Mesodermal cell (in vitro differentiated cells): Measurements from ENCODE around the gene DUOX2.

ENCODE experiments used
- H3K27ac ChIP-seq: 2 replicates; pipeline ENCODE4 v1.7.0; 2013; ENCODE audit warnings: mild to moderate bottlenecking, low read depth, low read length, moderate library complexity; ENCODE audit not compliant: severe bottlenecking
- H3K36me3 ChIP-seq: 2 replicates; pipeline ENCODE4 v1.7.1; 2013; ENCODE audit warnings: mild to moderate bottlenecking, low read length, moderate library complexity; ENCODE audit not compliant: control insufficient read depth, insufficient read depth
- H3K4me1 ChIP-seq: one replicate; pipeline ENCODE4 v1.7.1; 2013; ENCODE audit warnings: mild to moderate bottlenecking, low read length; ENCODE audit not compliant: insufficient read depth, control insufficient read depth, poor library complexity, severe bottlenecking
- H3K4me3 ChIP-seq: 2 replicates; pipeline ENCODE4 v1.7.0; 2013; ENCODE audit warnings: low read length, control low read depth, mild to moderate bottlenecking; ENCODE audit not compliant: insufficient read depth, poor library complexity, severe bottlenecking; ENCODE audit errors: extremely low read depth
- H3K9me3 ChIP-seq: 2 replicates; pipeline ENCODE4 v1.7.1; 2013; ENCODE audit warnings: mild to moderate bottlenecking, low read length, moderate library complexity; ENCODE audit not compliant: control insufficient read depth
- WGBS, 2 experiments: methylation state at CpG; one replicate each; pipeline ENCODE4 v1.1.5; 2013; ENCODE audit warnings: missing lambda C conversion rate in 2 of 2; ENCODE audit not compliant: insufficient coverage in 2 of 2; 5-methylcytosine and 5-hydroxymethylcytosine counted together

Gene DUOX2

GRCh38 chr15:45097466-45097865 lies 16.5 kb downstream of the DUOX2 start:
- H3K36me3 ChIP-seq = no peaks in the 10 kb centered on the region
- no peak overlapping the region for H3K4me3 ChIP-seq
- no peak overlapping the region for H3K27ac ChIP-seq
- WGBS, 2 experiments = 100% methylated on average over 1 to 5 of the region's 7 CpGs
- peaks cover 5% of the 10 kb centered on the region for H3K4me1 ChIP-seq
- H3K9me3 ChIP-seq = no peaks in the 10 kb centered on the region

GRCh38 chr15:45095661-45096060 lies 18.3 kb downstream of the DUOX2 start:
- Histone ChIP-seq H3K27ac (no peak overlapping the region), H3K4me1 (peaks cover 5% of the 10 kb centered on the region), H3K4me3 (no peak overlapping the region), H3K36me3 (no peaks in the 10 kb centered on the region), H3K9me3 (no peaks in the 10 kb centered on the region)
- WGBS, 2 experiments = 89 to 95% methylated on average over 9 of the region's 11 CpGs

DNA sequence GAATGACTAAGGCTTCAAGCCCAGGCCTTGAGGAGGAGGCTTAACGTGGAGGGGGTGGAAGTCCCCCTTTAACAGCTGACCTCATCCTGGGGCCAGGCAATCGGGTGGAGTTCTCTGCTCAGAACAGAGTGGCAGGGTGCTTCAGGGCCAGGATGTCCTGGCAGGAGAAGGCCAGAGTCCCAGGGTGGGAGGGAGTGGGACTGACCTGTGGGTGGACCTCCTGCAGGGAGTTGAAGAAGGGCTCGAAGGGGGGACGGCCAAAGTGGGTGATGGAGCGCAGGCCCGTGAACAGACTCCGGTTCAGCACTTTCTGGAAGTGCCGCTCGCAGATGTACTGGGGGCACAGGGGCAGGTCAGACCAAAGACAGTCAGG lies 19.6 kb downstream of the DUOX2 start:
- H3K4me1 ChIP-seq = peaks cover 8% of the 10 kb centered on the region
- no peaks in the 10 kb centered on the region for H3K36me3 ChIP-seq
- no peak overlapping the region for H3K27ac ChIP-seq
- no peaks in the 10 kb centered on the region for H3K9me3 ChIP-seq
- no peak overlapping the region for H3K4me3 ChIP-seq
- WGBS, 2 experiments = 84 to 88% methylated on average over 8 to 9 of the region's 9 CpGs

GRCh38 chr15:45093622-45094357 lies 20.2 kb downstream of the DUOX2 start:
- Histone ChIP-seq H3K4me1 (peaks cover 12% of the 10 kb centered on the region), H3K9me3 (no peaks in the 10 kb centered on the region), H3K36me3 (no peaks in the 10 kb centered on the region), H3K27ac (no peak overlapping the region), H3K4me3 (no peak overlapping the region)
- WGBS, 2 experiments = 89 to 97% methylated on average over 7 to 8 of the region's 11 CpGs

- Histone ChIP-seq H3K4me1 (peaks cover 17% of the 10 kb centered on the region), H3K9me3 (no peaks in the 10 kb centered on the region), H3K36me3 (no peaks in the 10 kb centered on the region), H3K4me3 (no peak overlapping the region), H3K27ac (no peak overlapping the region)
- 88 to 94% methylated on average over 2 to 3 of the region's 4 CpGs for WGBS, 2 experiments
Measured at GRCh38 chr15:45093013-45093412, 21.0 kb downstream of the DUOX2 start.

DNA sequence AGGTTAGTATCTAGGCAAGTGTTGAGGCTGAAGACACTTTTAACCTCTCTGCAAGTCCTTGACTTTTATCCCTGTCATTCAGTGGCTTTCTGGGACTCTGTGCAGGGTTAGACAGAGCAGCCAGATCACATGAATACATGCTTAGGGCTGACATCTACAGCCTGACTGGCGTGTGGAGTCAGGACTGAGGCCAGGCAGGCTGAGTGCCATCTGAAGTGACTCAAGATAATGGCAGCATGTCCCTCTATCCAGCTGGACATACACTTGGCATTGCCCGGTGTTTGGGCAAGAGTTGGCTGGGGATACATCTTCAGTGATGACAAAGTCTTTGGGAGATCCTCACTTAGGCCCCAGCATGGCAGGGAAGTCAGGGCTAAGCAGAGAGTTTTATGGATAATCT lies 22.4 kb downstream of the DUOX2 start:
- peaks cover 17% of the 10 kb centered on the region for H3K4me1 ChIP-seq
- no peak overlapping the region for H3K4me3 ChIP-seq
- 94 to 100% methylated on average over 2 of the region's 2 CpGs for WGBS, 2 experiments
- no peak overlapping the region for H3K27ac ChIP-seq
- H3K9me3 ChIP-seq = no peaks in the 10 kb centered on the region
- H3K36me3 ChIP-seq = no peaks in the 10 kb centered on the region

DNA sequence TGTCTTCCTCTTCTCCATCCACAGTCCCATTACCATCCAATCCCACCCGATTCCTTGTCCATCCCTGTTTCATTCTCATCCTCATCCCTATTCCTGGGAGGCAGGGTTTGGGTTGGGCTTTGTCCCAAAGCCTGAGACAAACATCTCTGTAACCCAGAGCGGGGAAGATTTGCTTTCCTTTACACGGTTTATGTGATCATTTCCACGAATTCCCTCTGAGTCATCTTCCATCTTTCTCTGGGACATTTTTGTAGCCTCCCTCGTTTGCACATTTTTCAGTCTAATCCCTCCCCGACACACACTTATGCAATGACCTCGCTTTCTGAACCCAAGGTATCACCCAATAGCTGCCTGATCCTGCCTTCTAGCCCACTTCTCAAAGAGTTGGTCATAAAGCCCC lies 22.8 kb downstream of the DUOX2 start:
- peaks cover 17% of the 10 kb centered on the region for H3K4me1 ChIP-seq
- H3K9me3 ChIP-seq = no peaks in the 10 kb centered on the region
- H3K4me3 ChIP-seq = no peak overlapping the region
- no peak overlapping the region for H3K27ac ChIP-seq
- WGBS, 2 experiments = 58 to 78% methylated on average over 5 to 7 of the region's 7 CpGs
- no peaks in the 10 kb centered on the region for H3K36me3 ChIP-seq

- Histone ChIP-seq H3K9me3 (no peaks in the 10 kb centered on the region), H3K4me3 (no peak overlapping the region), H3K36me3 (no peaks in the 10 kb centered on the region), H3K4me1 (peaks cover 17% of the 10 kb centered on the region), H3K27ac (no peak overlapping the region)
- 89 to 100% methylated on average over 1 of the region's 3 CpGs for WGBS, 2 experiments
Measured at GRCh38 chr15:45089712-45090373, 24.1 kb downstream of the DUOX2 start.

DNA sequence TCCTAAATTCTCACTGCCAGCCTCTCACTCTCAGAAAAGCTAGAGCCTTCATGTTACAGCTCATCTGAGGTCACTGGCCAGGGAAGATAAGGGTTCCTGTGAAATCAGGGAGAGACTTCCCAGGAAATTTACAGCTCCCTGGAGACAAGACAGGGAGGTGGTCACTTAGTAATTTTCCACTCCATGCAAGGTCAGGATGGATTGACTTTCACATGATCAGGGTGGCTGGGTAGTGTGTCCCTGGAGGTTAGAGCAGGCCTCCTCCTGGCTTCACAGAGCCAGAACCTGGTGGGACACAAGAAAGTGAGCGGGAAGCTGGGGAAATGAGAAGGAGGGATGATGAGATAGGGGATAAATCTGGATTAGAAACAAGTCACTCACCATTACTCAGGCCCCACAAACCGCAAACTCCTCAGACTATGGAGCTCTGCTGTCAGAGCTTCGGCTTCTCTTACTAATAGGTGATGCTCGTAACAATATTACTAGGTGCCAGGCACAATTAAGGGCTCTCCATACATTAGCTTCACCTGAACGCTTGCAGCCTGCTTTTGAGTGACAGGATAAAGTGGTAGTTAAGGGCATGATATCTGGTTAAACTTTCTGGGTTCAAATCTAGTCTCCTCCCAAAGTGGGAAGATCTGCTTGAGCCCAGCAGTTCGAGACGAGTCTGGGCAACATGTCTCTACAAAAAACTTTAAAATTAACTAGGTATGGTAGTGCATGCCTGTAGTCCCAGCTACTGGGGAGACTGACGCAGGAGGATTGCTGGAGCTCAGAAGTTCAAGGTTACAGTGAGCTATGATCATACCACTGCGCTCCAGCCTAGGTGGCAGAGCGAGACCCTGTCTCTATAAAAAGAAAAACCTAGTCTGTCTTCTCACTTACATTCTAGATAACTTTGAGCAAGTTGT lies 24.9 kb downstream of the DUOX2 start:
- Histone ChIP-seq H3K27ac (peak overlapping the region; percentile 39), H3K4me1 (peaks cover 16% of the 10 kb centered on the region)
- 100% methylated on average over 3 to 4 of the region's 10 CpGs for WGBS, 2 experiments

GRCh38 chr15:45087513-45087912 lies 26.5 kb downstream of the DUOX2 start:
- no peaks in the 10 kb centered on the region for H3K36me3 ChIP-seq
- H3K4me1 ChIP-seq = peaks cover 18% of the 10 kb centered on the region
- no peak overlapping the region for H3K27ac ChIP-seq
- no peaks in the 10 kb centered on the region for H3K9me3 ChIP-seq
- H3K4me3 ChIP-seq = no peak overlapping the region
- 100% methylated on average over 1 of the region's 1 CpG for WGBS, 2 experiments

More for the DNA sequence above, 24.9 kb downstream of the DUOX2 start:
- Histone ChIP-seq H3K9me3 (no peaks in the 10 kb centered on the region), H3K4me3 (no peak overlapping the region), H3K36me3 (no peaks in the 10 kb centered on the region)
